Measurements from ENCODE around the gene GSC2. TPM values are rescaled to one million over a fixed set of nuclear protein-coding genes. Genes with fewer than 3 reads are reported as not detected.
A peak's percentile ranks its signal among the peaks of the same experiment; 100 is the strongest.

Gene GSC2
- total RNA-seq, 8 experiments from 2014 or later = 0.11 to 0.54 (median 0.45) TPM; not detected in 5

- in situ Hi-C loops (cut with MboI; ENCODE audit: low pct_unique_long_range_greater_than_20kb in 2 of 9, low sequenced_read_pairs in 9 of 9, unreplicated experiment in 9 of 9) = no loop called here
- 0 to 60% (median 13%) methylated on average over 1 to 6 of the region's 9 CpGs; no CpG with 5 or more reads in 2 of the 10 experiments for WGBS, 10 experiments
- H3K4me1 ChIP-seq (replicated peaks in 1 of 2) = peaks cover 8 to 14% of the 10 kb centered on the region in 2 donors
- H3K27ac ChIP-seq = no peak overlapping the region
- no peak overlapping the region for H3K4me3 ChIP-seq
- ATAC-seq (replicated peaks in 6 of 8) = no peak
Observed at GRCh38 chr22:19147195-19147780, 2.8 kb downstream of the GSC2 start.

- ATAC-seq (replicated peaks in 6 of 8) = no peak
- in situ Hi-C loops (cut with MboI; ENCODE audit: low pct_unique_long_range_greater_than_20kb in 2 of 9, low sequenced_read_pairs in 9 of 9, unreplicated experiment in 9 of 9) = no loop called here
- Histone ChIP-seq H3K4me3 (no peak overlapping the region), H3K4me1 (replicated peaks in 1 of 2) (peaks cover 8 to 14% of the 10 kb centered on the region in 2 donors), H3K27ac (peak overlapping the region in 1 of 2 donors; percentile 28)
- WGBS, 10 experiments = 0 to 100% (median 70%) methylated on average over 1 to 7 of the region's 11 CpGs; no CpG with 5 or more reads in 2 of the 10 experiments
Observed at GRCh38 chr22:19146215-19146968, 3.7 kb downstream of the GSC2 start.

GRCh38 chr22:19143967-19144400, 6.1 kb downstream of the GSC2 start:
- 0 to 16% (median 3%) methylated on average over 1 to 14 of the region's 17 CpGs; no CpG with 5 or more reads in 1 of the 10 experiments for WGBS, 10 experiments
- Histone ChIP-seq H3K4me3 (peak overlapping the region; percentile 69 to 89 (median 71)), H3K27ac (peak overlapping the region; percentile 58 to 76), H3K4me1 (replicated peaks in 1 of 2) (peaks cover 8 to 14% of the 10 kb centered on the region in 2 donors)
- ATAC-seq (replicated peaks in 6 of 8) = peak in 2 of 8 experiments; percentile 7 to 11
- in situ Hi-C loops (cut with MboI; ENCODE audit: low pct_unique_long_range_greater_than_20kb in 2 of 9, low sequenced_read_pairs in 9 of 9, unreplicated experiment in 9 of 9) = no loop called here

- Histone ChIP-seq H3K27ac (peak overlapping the region in 1 of 2 donors; percentile 32), H3K4me3 (peak overlapping the region in 4 of 5 donors; percentile 69 to 86 (median 70)), H3K4me1 (replicated peaks in 1 of 2) (peaks cover 8 to 14% of the 10 kb centered on the region in 2 donors)
- in situ Hi-C loops (cut with MboI; ENCODE audit: low pct_unique_long_range_greater_than_20kb in 2 of 9, low sequenced_read_pairs in 9 of 9, unreplicated experiment in 9 of 9) = no loop called here
- ATAC-seq (replicated peaks in 6 of 8) = no peak
- 71 to 94% (median 84%) methylated on average over 1 to 5 of the region's 5 CpGs; no CpG with 5 or more reads in 6 of the 10 experiments for WGBS, 10 experiments
Observed at GRCh38 chr22:19143212-19143611, 6.9 kb downstream of the GSC2 start.

GRCh38 chr22:19142394-19142793, 7.7 kb downstream of the GSC2 start:
- no peak overlapping the region for H3K4me3 ChIP-seq
- H3K4me1 ChIP-seq (replicated peaks in 1 of 2) = peaks cover 8 to 14% of the 10 kb centered on the region in 2 donors
- ATAC-seq (replicated peaks in 6 of 8) = no peak
- 80 to 100% (median 96%) methylated on average over 1 to 6 of the region's 9 CpGs; no CpG with 5 or more reads in 6 of the 10 experiments for WGBS, 10 experiments
- H3K27ac ChIP-seq = no peak overlapping the region
- in situ Hi-C loops (cut with MboI; ENCODE audit: low pct_unique_long_range_greater_than_20kb in 2 of 9, low sequenced_read_pairs in 9 of 9, unreplicated experiment in 9 of 9) = no loop called here

- no peak for ATAC-seq (replicated peaks in 6 of 8)
- WGBS, 10 experiments = 80 to 100% (median 100%) methylated on average over 1 to 2 of the region's 5 CpGs; no CpG with 5 or more reads in 5 of the 10 experiments
- H3K4me3 ChIP-seq = no peak overlapping the region
- H3K27ac ChIP-seq = no peak overlapping the region
- in situ Hi-C loops (cut with MboI; ENCODE audit: low pct_unique_long_range_greater_than_20kb in 2 of 9, low sequenced_read_pairs in 9 of 9, unreplicated experiment in 9 of 9) = no loop called here
- peaks cover 7 to 8% of the 10 kb centered on the region in 2 donors for H3K4me1 ChIP-seq (replicated peaks in 1 of 2)
Observed at GRCh38 chr22:19139974-19140373, 10.1 kb downstream of the GSC2 start.

- in situ Hi-C loops (cut with MboI; ENCODE audit: low pct_unique_long_range_greater_than_20kb in 2 of 9, low sequenced_read_pairs in 9 of 9, unreplicated experiment in 9 of 9) = no loop called here
- Histone ChIP-seq H3K27ac (no peak overlapping the region), H3K4me3 (no peak overlapping the region), H3K4me1 (replicated peaks in 1 of 2) (peaks cover 7 to 8% of the 10 kb centered on the region in 2 donors)
- ATAC-seq (replicated peaks in 6 of 8) = no peak
- WGBS, 10 experiments = 80 to 100% (median 100%) methylated on average over 1 to 2 of the region's 9 CpGs; no CpG with 5 or more reads in 7 of the 10 experiments
Observed at GRCh38 chr22:19139001-19139356, 11.1 kb downstream of the GSC2 start.

GRCh38 chr22:19138217-19139000, 11.7 kb downstream of the GSC2 start:
- WGBS, 10 experiments = 67 to 100% (median 90%) methylated on average over 1 to 4 of the region's 15 CpGs; no CpG with 5 or more reads in 6 of the 10 experiments
- H3K4me3 ChIP-seq = no peak overlapping the region
- in situ Hi-C loops (cut with MboI; ENCODE audit: low pct_unique_long_range_greater_than_20kb in 2 of 9, low sequenced_read_pairs in 9 of 9, unreplicated experiment in 9 of 9) = no loop called here
- peaks cover 2 to 4% of the 10 kb centered on the region in 2 donors for H3K4me1 ChIP-seq (replicated peaks in 1 of 2)
- no peak for ATAC-seq (replicated peaks in 6 of 8)
- H3K27ac ChIP-seq = no peak overlapping the region

GRCh38 chr22:19137384-19138216, 12.5 kb downstream of the GSC2 start:
- in situ Hi-C loops (cut with MboI; ENCODE audit: low pct_unique_long_range_greater_than_20kb in 2 of 9, low sequenced_read_pairs in 9 of 9, unreplicated experiment in 9 of 9) = no loop called here
- ATAC-seq (replicated peaks in 6 of 8) = no peak
- H3K4me3 ChIP-seq = no peak overlapping the region
- H3K27ac ChIP-seq = no peak overlapping the region
- 80 to 100% (median 99%) methylated on average over 1 to 4 of the region's 11 CpGs; no CpG with 5 or more reads in 4 of the 10 experiments for WGBS, 10 experiments
- H3K4me1 ChIP-seq (replicated peaks in 1 of 2) = no peaks in the 10 kb centered on the region

- Histone ChIP-seq H3K27ac (no peak overlapping the region), H3K4me3 (no peak overlapping the region), H3K4me1 (replicated peaks in 1 of 2) (no peaks in the 10 kb centered on the region)
- WGBS, 10 experiments = 83 to 100% (median 95%) methylated on average over 2 to 8 of the region's 10 CpGs; no CpG with 5 or more reads in 7 of the 10 experiments
- in situ Hi-C loops (cut with MboI; ENCODE audit: low pct_unique_long_range_greater_than_20kb in 2 of 9, low sequenced_read_pairs in 9 of 9, unreplicated experiment in 9 of 9) = no loop called here
- ATAC-seq (replicated peaks in 6 of 8) = no peak
Observed at GRCh38 chr22:19136915-19137314, 13.2 kb downstream of the GSC2 start.

GRCh38 chr22:19134874-19135273, 15.2 kb downstream of the GSC2 start:
- ATAC-seq (replicated peaks in 6 of 8) = peak in 3 of 8 experiments; percentile 8 to 15 (median 12)
- 100% methylated on average over 2 of the region's 18 CpGs; no CpG with 5 or more reads in 9 of the 10 experiments for WGBS, 10 experiments
- Histone ChIP-seq H3K4me3 (no peak overlapping the region), H3K27ac (peak overlapping the region in 1 of 2 donors; percentile 19), H3K4me1 (replicated peaks in 1 of 2) (no peaks in the 10 kb centered on the region)
- in situ Hi-C loops (cut with MboI; ENCODE audit: low pct_unique_long_range_greater_than_20kb in 2 of 9, low sequenced_read_pairs in 9 of 9, unreplicated experiment in 9 of 9) = no loop called here

GRCh38 chr22:19134176-19134831, 15.8 kb downstream of the GSC2 start:
- H3K4me1 ChIP-seq (replicated peaks in 1 of 2) = no peaks in the 10 kb centered on the region
- ATAC-seq (replicated peaks in 6 of 8) = peak in 4 of 8 experiments; percentile 11 to 33 (median 24)
- H3K27ac ChIP-seq = peak overlapping the region in 1 of 2 donors; percentile 19
- no peak overlapping the region for H3K4me3 ChIP-seq
- in situ Hi-C loops (cut with MboI; ENCODE audit: low pct_unique_long_range_greater_than_20kb in 2 of 9, low sequenced_read_pairs in 9 of 9, unreplicated experiment in 9 of 9) = no loop called here
- WGBS, 10 experiments = 60 to 100% (median 97%) methylated on average over 1 to 10 of the region's 21 CpGs; no CpG with 5 or more reads in 6 of the 10 experiments
